ENCODE results near the gene PALLD. TPM values are rescaled to one million over a fixed set of nuclear protein-coding genes. Genes with fewer than 3 reads are reported as not detected.
A peak's percentile ranks its signal among the peaks of the same experiment; 100 is the strongest.

PALLD gene
- total and polyA plus RNA-seq, 12 donors = 169 to 1,537 (median 667) TPM

DNA sequence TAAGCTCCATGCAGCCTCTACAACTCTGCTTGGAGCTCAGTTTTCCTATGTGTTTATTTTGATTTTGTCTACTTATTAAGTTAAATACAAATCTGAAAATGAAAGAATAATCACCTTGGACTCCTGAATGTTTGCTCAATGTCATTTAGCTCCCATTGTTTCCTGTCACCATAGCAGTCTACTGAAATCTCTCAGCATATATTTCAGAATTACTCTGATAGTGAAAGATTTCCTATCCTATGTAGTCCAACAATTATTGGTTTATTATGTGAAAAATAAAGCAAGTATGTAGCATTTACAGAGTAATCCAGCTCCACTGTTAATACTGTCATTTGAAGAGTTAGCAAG lies 344.8 kb downstream of the PALLD start:
- peak overlapping the region; percentile 8 to 95 (median 75) for H3K27ac ChIP-seq
- no peak overlapping the region for H3K4me3 ChIP-seq
- ATAC-seq = no peak
- intact Hi-C loops (cut with DNase I) = loop anchor here in 1 of 10 donors (2.0 kb wide), 1 partner anchor 125 kb away; no protein-coding TSS in a partner anchor
- H3K27me3 ChIP-seq = no peaks in the 10 kb centered on the region
- H3K9me3 ChIP-seq = no peaks in the 10 kb centered on the region
- H3K4me1 ChIP-seq = peaks cover 19 to 100% (median 66%) of the 10 kb centered on the region in 9 donors
- H3K36me3 ChIP-seq = no peaks in the 10 kb centered on the region
- no peak for DNase-seq
- TF ChIP-seq, protein P1, sequence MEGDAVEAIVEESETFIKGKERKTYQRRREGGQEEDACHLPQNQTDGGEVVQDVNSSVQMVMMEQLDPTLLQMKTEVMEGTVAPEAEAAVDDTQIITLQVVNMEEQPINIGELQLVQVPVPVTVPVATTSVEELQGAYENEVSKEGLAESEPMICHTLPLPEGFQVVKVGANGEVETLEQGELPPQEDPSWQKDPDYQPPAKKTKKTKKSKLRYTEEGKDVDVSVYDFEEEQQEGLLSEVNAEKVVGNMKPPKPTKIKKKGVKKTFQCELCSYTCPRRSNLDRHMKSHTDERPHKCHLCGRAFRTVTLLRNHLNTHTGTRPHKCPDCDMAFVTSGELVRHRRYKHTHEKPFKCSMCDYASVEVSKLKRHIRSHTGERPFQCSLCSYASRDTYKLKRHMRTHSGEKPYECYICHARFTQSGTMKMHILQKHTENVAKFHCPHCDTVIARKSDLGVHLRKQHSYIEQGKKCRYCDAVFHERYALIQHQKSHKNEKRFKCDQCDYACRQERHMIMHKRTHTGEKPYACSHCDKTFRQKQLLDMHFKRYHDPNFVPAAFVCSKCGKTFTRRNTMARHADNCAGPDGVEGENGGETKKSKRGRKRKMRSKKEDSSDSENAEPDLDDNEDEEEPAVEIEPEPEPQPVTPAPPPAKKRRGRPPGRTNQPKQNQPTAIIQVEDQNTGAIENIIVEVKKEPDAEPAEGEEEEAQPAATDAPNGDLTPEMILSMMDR (IDR thresholded peaks at IDR 0.05) = no peak

DNA sequence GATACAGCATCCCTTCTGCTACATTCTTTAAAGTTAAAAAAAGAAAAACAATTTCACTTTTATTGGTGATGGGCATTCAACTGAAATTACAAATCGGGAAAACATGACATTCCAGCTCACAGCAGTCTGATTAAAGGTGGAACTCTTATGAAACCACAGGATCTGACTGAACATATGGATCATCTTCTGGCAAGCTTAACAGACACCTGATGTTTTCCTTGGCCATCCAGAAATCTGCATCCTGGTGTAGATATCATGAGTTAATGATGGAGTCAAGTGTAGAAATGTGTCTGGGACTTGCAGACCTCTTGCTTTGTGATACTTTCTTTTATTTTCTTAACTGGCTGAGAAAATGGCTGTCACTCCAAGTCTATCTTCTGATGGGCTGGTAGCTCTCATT lies 345.3 kb downstream of the PALLD start:
- DNase-seq = no peak
- Histone ChIP-seq H3K27ac (peak overlapping the region in 9 of 10 donors; percentile 8 to 95 (median 78)), H3K4me1 (peaks cover 19 to 100% (median 66%) of the 10 kb centered on the region in 9 donors), H3K9me3 (no peaks in the 10 kb centered on the region), H3K27me3 (no peaks in the 10 kb centered on the region), H3K4me3 (no peak overlapping the region), H3K36me3 (no peaks in the 10 kb centered on the region)
- no peak for ATAC-seq
- TF ChIP-seq, protein P1 (IDR thresholded peaks at IDR 0.05) = no peak
- intact Hi-C loops (cut with DNase I) = no loop called here
- WGBS, 2 donors = 75 to 78% methylated on average over 1 of the region's 1 CpG

DNA sequence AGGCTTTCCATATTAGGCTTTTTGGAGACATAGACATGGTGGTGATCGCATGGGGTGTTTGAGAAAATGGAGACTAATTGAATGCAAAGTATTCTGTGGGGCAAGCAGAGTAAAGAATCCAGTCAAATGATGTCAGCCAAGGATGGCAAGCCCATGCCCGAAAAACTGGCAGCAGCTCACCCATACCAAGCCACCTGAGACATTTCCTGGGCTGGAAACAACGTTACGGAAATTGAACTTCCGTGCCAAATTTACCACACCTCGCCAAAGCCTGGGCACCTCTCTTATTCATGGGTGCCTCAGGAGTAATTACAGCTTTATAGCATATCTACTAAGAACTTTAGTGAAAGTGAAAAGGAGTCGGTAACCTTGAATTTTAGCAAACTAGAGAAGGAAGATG lies 346.8 kb downstream of the PALLD start:
- H3K4me1 ChIP-seq = peaks cover 19 to 99% (median 76%) of the 10 kb centered on the region in 9 donors
- no peaks in the 10 kb centered on the region for H3K27me3 ChIP-seq
- intact Hi-C loops (cut with DNase I) = no loop called here
- ATAC-seq (no peak), DNase-seq (no peak)
- H3K27ac ChIP-seq = peak overlapping the region in 4 of 10 donors; percentile 11 to 91 (median 64)
- H3K9me3 ChIP-seq = no peaks in the 10 kb centered on the region
- 77 to 83% methylated on average over 7 of the region's 7 CpGs for WGBS, 2 donors
- TF ChIP-seq, protein P1 (IDR thresholded peaks at IDR 0.05) = no peak
- no peak overlapping the region for H3K4me3 ChIP-seq
- no peaks in the 10 kb centered on the region for H3K36me3 ChIP-seq

DNA sequence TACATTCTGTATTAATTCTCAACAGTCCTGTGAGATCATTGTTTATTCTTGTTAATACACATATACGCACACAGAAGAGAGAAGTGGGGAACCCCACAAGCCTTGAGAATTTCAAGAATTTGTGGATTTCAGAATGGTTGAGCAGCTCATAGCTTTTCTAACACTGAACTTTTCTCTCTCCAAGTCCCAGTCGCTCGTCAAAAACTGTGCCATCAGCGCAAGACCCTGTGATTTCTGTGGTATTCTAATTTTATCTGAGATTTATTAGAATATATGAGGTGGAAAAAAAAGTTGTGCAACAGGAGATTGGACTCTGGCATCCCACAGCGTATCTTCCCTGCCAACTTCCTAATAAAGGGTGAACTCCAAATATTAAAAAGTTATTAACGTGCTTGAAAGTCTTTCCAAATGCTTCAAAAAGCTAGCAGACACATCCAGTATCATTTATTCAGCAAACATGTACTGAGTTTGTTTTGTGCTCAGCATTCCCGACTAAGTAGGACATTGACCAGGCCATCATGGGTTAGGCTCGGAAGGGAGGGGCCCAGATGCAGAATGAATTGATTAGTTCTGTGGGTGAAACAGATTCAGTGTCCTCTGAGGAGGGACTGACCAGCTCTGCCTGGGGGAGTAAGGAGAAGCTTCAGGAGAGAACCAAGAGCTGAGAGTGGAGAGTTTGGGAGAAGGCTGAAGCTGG lies 347.6 kb downstream of the PALLD start:
- intact Hi-C loops (cut with DNase I) = no loop called here
- H3K36me3 ChIP-seq = no peaks in the 10 kb centered on the region
- H3K4me1 ChIP-seq = peaks cover 17 to 99% (median 80%) of the 10 kb centered on the region in 9 donors
- H3K27me3 ChIP-seq = no peaks in the 10 kb centered on the region
- TF ChIP-seq, protein P1 (IDR thresholded peaks at IDR 0.05) = no peak
- WGBS, 2 donors = 61 to 74% methylated on average over 8 of the region's 8 CpGs
- H3K4me3 ChIP-seq = no peak overlapping the region
- DNase-seq (no peak), ATAC-seq (no peak)
- no peaks in the 10 kb centered on the region for H3K9me3 ChIP-seq
- peak overlapping the region in 7 of 10 donors; percentile 6 to 91 (median 38) for H3K27ac ChIP-seq
